Stimulated activated CD4-positive, alpha-beta T cell treated with anti-CD3 and anti-CD28 coated beads, Interleukin-1b, Interleukin-23, amount 100 ng/mL, for 1 hour (primary cell): Measurements from ENCODE around the gene ZFP42.
"Not testable (repeated sequence)": the region's sequence is repeated elsewhere in the genome, so short reads cannot be mapped to it uniquely, and the experiment has no call there.

Source experiments
- DNase-seq, 2 donors: peaks; one replicate each; pipeline ENCODE4 v3.0.0-alpha.2; 2020; ENCODE audit warnings: low read depth in 2 of 2

The ZFP42 gene

GRCh38 chr4:188021548-188022249 lies 26.1 kb downstream of the ZFP42 start:
- DNase-seq, result no peak

- no peak for DNase-seq
These were observed 28.1 kb downstream of the ZFP42 start for GRCh38 chr4:188023682-188024081.

- DNase-seq, result no peak
These were observed 29.9 kb downstream of the ZFP42 start for GRCh38 chr4:188025476-188025875.

GRCh38 chr4:188029114-188029513 lies 33.5 kb downstream of the ZFP42 start:
- DNase-seq, result no peak

GRCh38 chr4:188030401-188030800 lies 34.8 kb downstream of the ZFP42 start:
- no peak for DNase-seq

- no peak for DNase-seq
These were observed 36.2 kb downstream of the ZFP42 start for GRCh38 chr4:188031751-188032150.

- no peak for DNase-seq
These were observed 36.6 kb downstream of the ZFP42 start for GRCh38 chr4:188032170-188032569.

GRCh38 chr4:188032583-188032982 lies 37.0 kb downstream of the ZFP42 start:
- no peak for DNase-seq

GRCh38 chr4:188037003-188037713 lies 41.6 kb downstream of the ZFP42 start:
- no peak for DNase-seq

GRCh38 chr4:188041721-188042120 lies 46.1 kb downstream of the ZFP42 start:
- DNase-seq, result no peak

GRCh38 chr4:188042191-188042590 lies 46.6 kb downstream of the ZFP42 start:
- DNase-seq, result no peak

- no peak for DNase-seq
These were observed 47.6 kb downstream of the ZFP42 start for GRCh38 chr4:188043154-188043553.

- not testable (repeated sequence) for DNase-seq
These were observed 49.9 kb downstream of the ZFP42 start for GRCh38 chr4:188045461-188045860.

GRCh38 chr4:188046657-188047056 lies 51.1 kb downstream of the ZFP42 start:
- no peak for DNase-seq

- no peak for DNase-seq
These were observed 57.7 kb downstream of the ZFP42 start for GRCh38 chr4:188053302-188053701.
